ENCODE measurements around the gene PER2.
"Not testable (repeated sequence)": the region's sequence is repeated elsewhere in the genome, so short reads cannot be mapped to it uniquely, and the experiment has no call there.

Gene PER2

DNA sequence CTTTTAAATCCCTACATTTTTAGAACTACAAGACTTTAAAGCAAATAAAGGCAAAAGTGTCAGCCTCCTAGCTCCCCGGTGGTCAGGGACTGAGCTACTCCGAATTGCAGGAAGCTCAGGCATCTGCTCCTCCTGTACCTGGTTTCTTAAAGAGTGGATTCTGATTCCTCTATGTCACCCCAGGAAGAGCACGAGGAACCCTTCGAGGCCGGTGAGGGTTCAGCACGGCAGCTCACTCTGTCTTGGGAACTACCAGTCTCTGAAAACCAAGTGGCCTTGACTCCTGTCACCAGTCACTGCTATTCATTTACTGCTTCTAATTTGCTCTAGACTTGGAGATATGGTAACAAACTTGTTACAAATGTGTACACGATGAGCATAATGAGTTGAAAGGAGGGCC, 2.3 kb downstream of the PER2 start:
- no peak for FAIRE-seq

DNA sequence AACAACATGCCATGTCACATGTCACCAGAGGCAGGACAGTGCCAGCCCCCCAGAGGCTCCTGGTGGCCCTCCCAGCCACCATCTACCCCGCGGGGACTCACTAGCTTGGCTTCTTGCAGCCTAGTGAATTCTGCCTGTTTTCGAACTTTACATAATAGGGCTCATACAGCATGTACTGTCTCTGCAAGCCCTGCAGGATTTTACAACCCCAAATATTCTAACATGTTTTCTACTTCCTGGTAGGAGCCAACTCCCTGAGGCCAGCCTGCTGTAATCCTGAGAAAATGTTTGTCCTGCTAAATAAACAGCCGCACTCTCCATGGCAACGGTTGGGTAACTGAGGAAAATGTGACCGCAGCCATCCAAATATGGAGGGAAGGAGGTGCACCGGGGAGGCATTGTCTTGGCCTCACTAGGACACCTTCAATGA, 2.7 kb downstream of the PER2 start:
- FAIRE-seq, result no peak

DNA sequence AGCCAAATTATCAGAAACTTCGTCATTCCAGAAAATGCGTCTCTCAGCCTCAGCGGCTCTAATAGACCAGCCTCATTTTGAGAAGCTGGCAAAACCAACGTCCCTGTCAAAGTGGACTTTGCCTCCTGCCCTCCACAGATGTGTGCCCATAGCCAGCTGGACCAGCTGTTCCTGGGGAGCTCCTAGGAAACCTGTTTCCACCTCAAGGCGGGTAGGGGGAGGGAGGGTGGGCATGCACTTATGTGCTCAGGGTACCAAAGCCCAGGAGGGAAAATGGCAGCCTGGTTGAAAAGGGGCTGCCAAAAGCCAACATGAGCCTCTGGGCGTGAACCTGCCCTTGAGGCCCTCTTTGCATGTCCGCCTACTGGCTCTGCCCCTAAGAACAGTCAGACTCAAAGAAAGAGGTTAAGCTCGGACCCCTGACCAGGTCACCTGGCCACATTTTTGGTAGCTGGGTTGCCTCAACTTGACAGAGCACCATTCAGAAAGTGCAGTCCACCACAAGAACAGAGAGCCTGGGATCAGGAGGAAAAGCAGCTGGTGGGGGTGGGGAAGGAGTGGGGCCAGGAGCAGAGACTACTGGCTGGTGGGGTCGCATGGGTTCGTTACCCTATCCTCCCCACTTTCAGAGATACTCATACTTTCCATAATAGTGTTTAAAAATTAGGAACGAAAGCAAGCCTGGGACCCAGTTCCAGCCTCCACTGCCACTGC, 3.5 kb downstream of the PER2 start:
- no peak for FAIRE-seq

DNA sequence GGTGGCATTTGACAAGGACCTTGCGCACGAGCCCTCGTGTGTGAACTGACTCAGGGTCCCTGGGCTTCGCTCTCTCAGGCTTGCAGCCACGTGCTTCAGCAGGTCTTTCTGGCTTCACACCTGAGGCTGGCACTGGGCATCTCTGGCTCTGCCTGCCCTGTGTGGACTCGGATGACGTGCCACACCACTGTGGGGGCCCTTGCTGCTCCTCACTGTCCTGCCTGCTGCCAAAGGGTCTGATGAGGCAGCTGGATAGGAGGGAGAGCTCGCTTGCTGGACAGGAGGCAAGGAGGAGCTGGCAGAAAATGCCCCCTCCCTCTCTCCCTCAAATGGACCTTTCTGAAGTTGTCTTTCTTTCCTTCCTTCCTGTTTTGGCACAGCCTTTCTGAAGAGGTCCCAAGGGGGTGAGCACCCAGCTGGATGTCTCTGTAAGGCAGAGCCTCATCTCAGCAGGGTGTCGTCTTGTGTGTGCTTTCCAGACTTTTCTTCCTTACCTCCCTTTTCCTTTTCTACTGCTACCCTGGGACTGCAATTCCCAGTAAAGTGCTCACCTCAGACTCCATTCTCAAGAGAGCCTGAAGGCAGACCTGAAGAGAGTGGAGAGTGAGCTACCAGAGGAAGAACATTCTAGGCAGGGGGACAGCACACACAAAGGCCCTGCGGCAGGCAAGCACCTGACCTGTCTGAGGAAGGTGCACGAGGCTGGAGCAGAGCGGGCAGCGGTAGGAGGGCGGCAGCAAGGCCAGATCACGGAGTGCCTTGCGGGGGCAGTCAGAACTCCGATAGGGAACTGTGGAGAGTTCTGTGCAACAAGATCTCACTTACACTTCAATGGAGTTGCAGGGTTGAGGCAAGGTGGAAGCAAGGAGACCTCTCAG, 5.3 kb downstream of the PER2 start:
- FAIRE-seq, result no peak

DNA sequence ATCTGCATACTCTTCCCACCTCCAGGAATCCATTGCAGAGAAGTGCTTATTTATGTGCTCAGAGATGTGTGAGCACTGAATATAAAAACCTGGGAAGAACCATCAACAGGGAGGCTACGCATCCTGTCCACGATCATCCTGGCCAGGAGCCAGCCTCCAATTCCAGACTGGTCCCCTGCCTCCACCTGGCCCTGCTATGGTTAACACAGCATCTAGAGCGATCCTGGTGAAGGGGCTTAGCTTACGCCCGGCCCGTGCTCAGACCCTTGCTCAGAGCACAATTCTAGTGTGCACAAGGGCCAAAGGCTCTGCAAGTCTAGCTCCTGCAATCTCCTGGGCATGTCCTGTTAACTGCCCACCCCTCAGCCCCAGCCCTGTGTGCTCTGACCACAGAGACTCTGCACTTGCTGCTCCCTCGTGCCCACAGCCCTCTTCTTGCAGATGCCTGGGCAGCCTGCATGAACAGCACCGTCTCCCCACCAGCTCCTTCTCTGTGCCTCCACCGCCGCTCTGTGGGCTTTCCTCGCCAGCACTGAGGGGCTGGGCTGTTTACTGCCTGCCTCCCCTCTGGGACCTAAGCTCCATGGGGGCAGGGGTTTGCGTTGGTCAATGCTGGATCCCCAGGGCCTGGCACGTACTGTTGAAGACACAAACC, 6.5 kb downstream of the PER2 start:
- no peak for FAIRE-seq

- FAIRE-seq, result no peak
These were observed 8.2 kb downstream of the PER2 start for GRCh38 chr2:238280083-238280825.

GRCh38 chr2:238279324-238279682, 9.1 kb downstream of the PER2 start:
- FAIRE-seq, result no peak

- FAIRE-seq, result no peak
These were observed 9.6 kb downstream of the PER2 start for GRCh38 chr2:238278626-238279323.

- no peak for FAIRE-seq
These were observed 10.7 kb downstream of the PER2 start for GRCh38 chr2:238277695-238278094.

GRCh38 chr2:238274152-238274865, 14.1 kb downstream of the PER2 start:
- FAIRE-seq, result no peak

DNA sequence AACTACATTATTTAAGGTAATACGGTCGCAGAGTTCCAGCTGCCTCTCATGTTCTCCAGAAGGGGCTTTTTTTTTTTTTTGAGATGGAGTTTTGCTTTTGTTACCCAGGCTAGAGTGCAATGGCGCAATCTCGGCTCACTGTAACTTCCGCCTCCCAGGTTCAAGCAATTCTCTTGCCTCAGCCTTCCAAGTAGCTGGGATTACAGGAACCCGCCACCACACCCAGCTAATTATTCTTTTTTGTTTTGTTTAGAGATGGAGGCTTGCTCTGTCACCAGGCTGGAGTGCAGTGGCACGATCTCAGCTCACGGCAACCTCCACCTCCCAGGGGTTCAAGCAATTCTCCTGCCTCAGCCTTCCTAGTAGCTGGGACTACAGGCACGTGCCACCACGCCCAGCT, 15.0 kb downstream of the PER2 start:
- not testable (repeated sequence) for FAIRE-seq

GRCh38 chr2:238272156-238272555, 16.3 kb downstream of the PER2 start:
- FAIRE-seq, result no peak

DNA sequence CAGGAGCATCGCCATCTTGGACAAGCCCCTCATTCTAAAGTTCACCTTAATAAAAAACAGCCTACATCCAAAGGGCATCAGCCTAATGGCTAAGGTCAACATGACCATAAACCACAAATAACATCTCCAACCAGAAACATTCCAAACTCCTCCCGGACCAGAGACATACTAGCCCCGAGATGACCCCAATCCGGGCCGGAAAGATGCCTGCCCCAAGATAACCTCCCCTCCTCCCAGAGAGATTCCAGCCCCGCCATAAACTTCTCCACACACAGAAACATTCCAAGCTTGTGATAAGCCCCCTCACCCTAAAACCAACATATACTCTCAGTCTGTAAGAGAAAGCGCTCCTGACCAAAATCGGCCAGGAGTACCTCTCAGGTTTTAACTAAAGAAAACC, 16.7 kb downstream of the PER2 start:
- FAIRE-seq, result not testable (repeated sequence)

DNA sequence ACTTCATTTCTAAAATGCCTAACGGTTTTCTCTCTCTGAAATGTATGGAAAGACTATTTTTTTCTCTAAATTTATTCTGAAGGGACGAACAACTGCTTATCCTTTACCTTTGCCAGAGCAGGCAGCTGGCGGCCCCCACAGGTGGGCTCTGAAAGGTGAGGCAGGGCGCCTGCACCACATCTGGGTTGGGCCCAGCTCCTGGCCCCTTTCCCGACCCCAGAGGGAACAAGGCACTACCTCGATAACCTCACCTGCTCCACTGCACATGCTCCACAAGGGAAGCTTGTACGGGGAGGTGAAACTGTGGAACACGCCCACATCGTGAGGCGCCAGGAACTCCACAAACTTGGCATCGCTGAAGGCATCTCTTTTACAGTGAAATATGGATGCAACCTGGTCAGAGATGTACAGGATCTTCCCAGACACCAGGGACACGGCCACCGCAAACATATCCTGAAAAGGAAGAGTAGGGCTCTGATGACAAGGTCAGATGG, 17.3 kb downstream of the PER2 start:
- FAIRE-seq, result no peak

GRCh38 chr2:238270606-238271005, 17.8 kb downstream of the PER2 start:
- no peak for FAIRE-seq

DNA sequence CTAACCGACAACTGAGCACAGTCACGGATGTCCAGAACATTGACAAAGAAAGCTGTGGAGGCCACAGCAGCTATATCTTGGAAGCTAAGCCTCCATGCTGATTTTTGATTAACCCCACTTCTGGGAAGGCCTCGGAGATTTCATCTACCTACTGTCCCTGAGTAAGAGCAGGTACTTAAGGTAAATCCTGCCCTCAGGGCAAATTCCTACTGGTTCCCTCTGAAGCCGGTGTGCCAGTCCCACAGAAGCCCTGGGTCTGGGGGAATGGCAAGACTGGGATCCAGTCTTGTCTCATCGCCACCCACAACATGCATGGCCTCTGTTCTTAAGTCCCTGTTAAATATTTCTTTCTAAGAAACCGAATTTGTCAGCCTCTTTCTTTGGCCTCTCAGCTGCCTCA, 18.7 kb downstream of the PER2 start:
- no peak for FAIRE-seq

DNA sequence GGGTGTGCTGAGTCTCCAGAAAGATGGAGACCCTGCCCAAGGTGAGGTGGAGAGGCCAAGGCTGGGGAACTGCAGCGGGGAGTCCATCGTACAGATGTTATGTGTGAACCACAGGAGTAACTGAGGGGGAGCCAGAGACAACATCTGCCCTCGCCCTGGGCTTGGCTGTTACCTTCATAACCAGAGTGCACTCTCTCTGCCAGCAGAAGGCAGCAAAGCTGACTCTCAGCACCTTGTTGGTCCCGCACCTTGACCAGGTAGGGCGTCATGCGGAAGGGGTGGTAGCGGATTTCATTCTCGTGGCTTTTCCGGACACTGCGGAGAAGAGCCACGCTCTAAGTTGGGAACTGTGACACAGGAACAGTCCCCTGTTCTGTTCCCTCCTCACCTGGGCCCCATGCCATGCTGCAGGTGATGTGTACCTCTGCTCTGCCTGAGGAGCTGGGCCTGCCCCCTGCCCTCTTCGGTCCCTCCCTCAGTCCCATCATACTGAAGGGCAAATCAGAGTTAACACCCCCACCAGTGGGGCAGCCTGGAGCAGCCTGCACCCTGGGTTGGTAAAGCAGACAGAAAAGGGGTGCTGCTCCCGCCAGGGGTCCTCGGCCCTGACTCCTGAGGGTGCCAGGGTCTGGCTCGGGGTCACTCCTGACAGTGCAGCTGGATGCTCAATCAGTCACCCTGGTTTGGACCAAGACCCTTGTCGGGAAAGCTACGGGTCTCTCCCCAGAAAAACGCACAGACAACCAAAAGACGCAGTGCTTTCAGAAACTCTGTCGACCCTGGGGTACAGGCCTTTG, 20.3 kb downstream of the PER2 start:
- FAIRE-seq, result no peak

GRCh38 chr2:238267341-238267710, 21.1 kb downstream of the PER2 start:
- no peak for FAIRE-seq

- FAIRE-seq, result no peak
These were observed 22.8 kb downstream of the PER2 start for GRCh38 chr2:238265605-238266004.

DNA sequence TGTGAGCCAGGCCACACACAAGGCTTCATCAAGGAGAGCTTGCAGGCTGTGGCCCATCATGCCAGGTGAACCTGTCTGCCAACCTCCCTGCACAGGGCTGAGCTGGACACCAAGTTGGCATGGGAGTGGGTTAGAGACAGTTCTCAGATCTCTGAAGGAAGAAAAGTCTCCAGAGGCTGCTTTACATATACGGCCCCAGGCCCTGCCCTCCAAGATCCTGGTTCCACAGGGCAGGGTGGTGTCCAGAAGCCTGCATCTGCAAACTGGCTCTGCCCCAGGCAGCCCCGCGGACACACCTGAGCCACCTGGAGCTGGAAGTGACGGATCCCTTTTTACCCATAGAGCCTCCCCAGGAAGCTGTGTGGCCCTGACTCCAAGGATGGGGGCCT, 24.3 kb downstream of the PER2 start:
- no peak for FAIRE-seq
